ENCODE results near the gene SF3B6.
"Not testable (repeated sequence)": the region's sequence is repeated elsewhere in the genome, so short reads cannot be mapped to it uniquely, and the experiment has no call there.

Gene SF3B6

GRCh38 chr2:24075915-24076848 lies at the start of gene SF3B6:
Gene SF3B6, minus strand, starts transcription at chr2:24076326. Its CDS starts 97 bp downstream, at chr2:24076229.
- DNase-seq = peak; percentile 98

GRCh38 chr2:24123922-24124580 lies 47.9 kb upstream of the SF3B6 start:
- peak; percentile 26 for DNase-seq

GRCh38 chr2:24123195-24123921 lies 47.2 kb upstream of the SF3B6 start, which contains the start of the genes FAM228B and PFN4:
Gene FAM228B, plus strand, starts transcription at chr2:24123469. Its CDS starts 893 bp downstream, at chr2:24124362.
Gene PFN4, minus strand, starts transcription at chr2:24123334. Its CDS starts 799 bp downstream, at chr2:24122535.
- peak; percentile 54 for DNase-seq

GRCh38 chr2:24122366-24123194 lies 46.5 kb upstream of the SF3B6 start:
- DNase-seq = no peak

- peak; percentile 66 for DNase-seq
These were observed 45.3 kb upstream of the SF3B6 start for GRCh38 chr2:24121469-24121868.

GRCh38 chr2:24121066-24121465 lies 44.9 kb upstream of the SF3B6 start:
- DNase-seq = no peak

- DNase-seq = no peak
These were observed 41.8 kb upstream of the SF3B6 start for GRCh38 chr2:24117902-24118301.

GRCh38 chr2:24115057-24115456 lies 38.9 kb upstream of the SF3B6 start:
- DNase-seq = no peak

- no peak for DNase-seq
These were observed 35.3 kb upstream of the SF3B6 start for GRCh38 chr2:24111407-24111901.

GRCh38 chr2:24110660-24111303 lies 34.7 kb upstream of the SF3B6 start:
- DNase-seq = no peak

- not testable (repeated sequence) for DNase-seq
These were observed 33.3 kb upstream of the SF3B6 start for GRCh38 chr2:24109431-24109830.

GRCh38 chr2:24107336-24107735 lies 31.2 kb upstream of the SF3B6 start:
- no peak for DNase-seq

GRCh38 chr2:24106786-24107185 lies 30.7 kb upstream of the SF3B6 start:
- DNase-seq = no peak

GRCh38 chr2:24105816-24106215 lies 29.7 kb upstream of the SF3B6 start:
- DNase-seq = no peak

GRCh38 chr2:24104906-24105305 lies 28.8 kb upstream of the SF3B6 start:
- no peak for DNase-seq

- no peak for DNase-seq
These were observed 28.1 kb upstream of the SF3B6 start for GRCh38 chr2:24104110-24104650.

GRCh38 chr2:24102677-24103076 lies 26.6 kb upstream of the SF3B6 start:
- DNase-seq = no peak

- DNase-seq = no peak
These were observed 25.9 kb upstream of the SF3B6 start for GRCh38 chr2:24101992-24102391.

GRCh38 chr2:24100732-24101131 lies 24.6 kb upstream of the SF3B6 start:
- not testable (repeated sequence) for DNase-seq

- not testable (repeated sequence) for DNase-seq
These were observed 19.1 kb upstream of the SF3B6 start for GRCh38 chr2:24095171-24095677.

GRCh38 chr2:24093270-24093669 lies 17.1 kb upstream of the SF3B6 start:
- DNase-seq = not testable (repeated sequence)

Data from NCI-H1092 (cell line).